Gastroesophageal sphincter (tissue), 4 donors: ENCODE data around the gene SLC12A1. TPM values are rescaled to one million over a fixed set of nuclear protein-coding genes. Genes with fewer than 3 reads are reported as not detected.

Experiments
- ATAC-seq: fragments of 150-250 bp; one replicate; pipeline ENCODE4 v1.9.1; 2016; ENCODE audit warnings: mild to moderate bottlenecking, moderate library complexity
- H3K27ac ChIP-seq, 4 donors: fragments of 200-600 bp; sonication (generic) in 3 of 4; 1 replicate in 3 of 4; 2 replicates in 1 of 4; pipeline ENCODE4 v1.5.1; 2016 to 2019
- H3K27me3 ChIP-seq: fragments of 200-600 bp; sonication (generic); one replicate; pipeline ENCODE4 v1.5.1; 2019
- H3K36me3 ChIP-seq, 2 donors: fragments of 200-600 bp; sonication (generic); one replicate each; pipeline ENCODE4 v1.5.1; 2019; ENCODE audit warnings: control low read depth in 1 of 2
- H3K4me1 ChIP-seq, 3 donors: fragments of 200-600 bp; sonication (generic); 1 replicate in 2 of 3; 2 replicates in 1 of 3; pipeline ENCODE4 v1.5.1; 2016 to 2019; ENCODE audit warnings: control low read depth in 2 of 3
- H3K4me3 ChIP-seq, 2 donors: fragments of 200-600 bp; sonication (generic); one replicate each; pipeline ENCODE4 v1.5.1; 2019; ENCODE audit warnings: mild to moderate bottlenecking in 1 of 2, moderate library complexity in 1 of 2
- H3K9me3 ChIP-seq, 3 donors: fragments of 200-600 bp; sonication (generic); one replicate each; pipeline ENCODE4 v1.5.1; 2017 to 2019; ENCODE audit warnings: control low read depth in 2 of 3
- EP300 ChIP-seq: sonication (generic); formaldehyde crosslinking; IDR thresholded peaks from one replicate; pipeline ENCODE4 v1.6.1; 2017; ENCODE audit warnings: antibody characterized with exemption, mild to moderate bottlenecking
- POLR2A ChIP-seq, 2 donors: fragments of 450-650 bp; IDR thresholded peaks; one replicate each; pipeline ENCODE4 v1.6.1; 2017; ENCODE audit warnings: antibody characterized with exemption in 2 of 2, mild to moderate bottlenecking in 2 of 2, moderate library complexity in 1 of 2
- POLR2AphosphoS5 ChIP-seq: sonication (generic); formaldehyde crosslinking; IDR thresholded peaks from one replicate; pipeline ENCODE4 v1.6.1; 2017; ENCODE audit warnings: antibody characterized with exemption
- WGBS, 2 donors: methylation state at CpG; one replicate each; pipeline ENCODE4 v1.1.5; 2018; ENCODE audit warnings: low coverage in 1 of 2; 5-methylcytosine and 5-hydroxymethylcytosine counted together
- total RNA-seq, 4 donors: library from RNA; depleted of rRNA; stranded (reverse); fragments of >200 nt; gene quantifications; one replicate each; pipeline ENCODE4 v1.1.0, GENCODE V29; 2016
- TF ChIP-seq, protein P1 (sequence below), 4 experiments: fragments of 200-600 bp in 2 of 4; fragments of 450-650 bp in 2 of 4; sonication (generic) in 1 of 4; IDR thresholded peaks; one replicate each; pipeline ENCODE4 v1.5.1; 2017 to 2019; ENCODE audit warnings: antibody characterized with exemption in 4 of 4, mild to moderate bottlenecking in 2 of 4, moderate library complexity in 2 of 4

Gene SLC12A1
- total RNA-seq, 4 donors from 2014 or later: not detected

DNA sequence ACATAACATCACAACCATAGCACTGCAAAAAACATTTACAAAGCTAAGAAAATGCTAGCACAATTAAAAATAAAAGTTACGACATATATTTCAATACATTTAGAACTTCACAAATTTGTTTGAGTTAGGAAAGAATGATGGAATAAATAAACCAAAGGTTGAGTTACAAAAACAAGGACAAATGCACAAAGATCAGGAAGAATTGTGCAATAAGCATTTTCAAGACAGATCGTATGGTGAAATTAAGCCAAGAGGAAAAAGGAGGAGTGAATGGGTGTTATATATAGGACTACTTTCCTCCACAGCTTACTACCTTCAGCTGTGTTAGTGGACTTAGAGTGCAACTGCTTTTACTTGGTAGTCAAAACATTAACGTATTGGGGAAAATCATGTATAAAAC is 20.6 kb upstream of the SLC12A1 start:
- TF ChIP-seq POLR2A (IDR thresholded peaks at IDR 0.05) (no peak), EP300 (no peak), POLR2AphosphoS5 (no peak)
- TF ChIP-seq, protein P1, sequence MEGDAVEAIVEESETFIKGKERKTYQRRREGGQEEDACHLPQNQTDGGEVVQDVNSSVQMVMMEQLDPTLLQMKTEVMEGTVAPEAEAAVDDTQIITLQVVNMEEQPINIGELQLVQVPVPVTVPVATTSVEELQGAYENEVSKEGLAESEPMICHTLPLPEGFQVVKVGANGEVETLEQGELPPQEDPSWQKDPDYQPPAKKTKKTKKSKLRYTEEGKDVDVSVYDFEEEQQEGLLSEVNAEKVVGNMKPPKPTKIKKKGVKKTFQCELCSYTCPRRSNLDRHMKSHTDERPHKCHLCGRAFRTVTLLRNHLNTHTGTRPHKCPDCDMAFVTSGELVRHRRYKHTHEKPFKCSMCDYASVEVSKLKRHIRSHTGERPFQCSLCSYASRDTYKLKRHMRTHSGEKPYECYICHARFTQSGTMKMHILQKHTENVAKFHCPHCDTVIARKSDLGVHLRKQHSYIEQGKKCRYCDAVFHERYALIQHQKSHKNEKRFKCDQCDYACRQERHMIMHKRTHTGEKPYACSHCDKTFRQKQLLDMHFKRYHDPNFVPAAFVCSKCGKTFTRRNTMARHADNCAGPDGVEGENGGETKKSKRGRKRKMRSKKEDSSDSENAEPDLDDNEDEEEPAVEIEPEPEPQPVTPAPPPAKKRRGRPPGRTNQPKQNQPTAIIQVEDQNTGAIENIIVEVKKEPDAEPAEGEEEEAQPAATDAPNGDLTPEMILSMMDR (IDR thresholded peaks at IDR 0.05): no peak
- Histone ChIP-seq H3K9me3 (no peaks in the 10 kb centered on the region), H3K36me3 (no peaks in the 10 kb centered on the region), H3K4me3 (no peak overlapping the region), H3K4me1 (no peaks in the 10 kb centered on the region), H3K27me3 (no peaks in the 10 kb centered on the region), H3K27ac (no peak overlapping the region)
- ATAC-seq: no peak
- WGBS, 2 donors: 78 to 84% methylated on average over 3 of the region's 3 CpGs

DNA sequence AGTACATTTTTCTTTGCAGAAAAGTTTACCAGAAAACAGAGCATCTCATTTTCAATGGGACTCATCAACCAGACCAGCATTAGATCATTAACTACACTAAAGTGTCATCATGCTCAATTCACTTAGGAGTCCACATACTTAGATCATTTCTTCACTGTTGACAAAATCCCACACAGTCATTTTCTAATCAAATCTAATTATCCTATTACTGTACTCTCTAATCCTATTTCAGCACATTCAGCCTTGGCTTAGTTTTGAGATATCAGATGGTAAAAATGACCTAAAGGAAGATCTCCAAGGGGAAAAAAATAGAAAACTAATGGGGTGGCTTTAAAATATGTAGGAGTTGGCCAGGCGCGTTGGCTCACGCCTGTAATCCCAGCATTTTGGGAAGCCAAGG is 19.8 kb upstream of the SLC12A1 start:
- no peaks in the 10 kb centered on the region for H3K4me1 ChIP-seq
- H3K27me3 ChIP-seq: peaks cover under 1% of the 10 kb centered on the region
- TF ChIP-seq, protein P1 (IDR thresholded peaks at IDR 0.05): no peak
- TF ChIP-seq EP300 (no peak), POLR2AphosphoS5 (no peak), POLR2A (IDR thresholded peaks at IDR 0.05) (no peak)
- ATAC-seq: no peak
- WGBS, 2 donors: 83 to 93% methylated on average over 3 of the region's 3 CpGs
- H3K36me3 ChIP-seq: no peaks in the 10 kb centered on the region
- no peak overlapping the region for H3K4me3 ChIP-seq
- H3K9me3 ChIP-seq: no peaks in the 10 kb centered on the region
- no peak overlapping the region for H3K27ac ChIP-seq

DNA sequence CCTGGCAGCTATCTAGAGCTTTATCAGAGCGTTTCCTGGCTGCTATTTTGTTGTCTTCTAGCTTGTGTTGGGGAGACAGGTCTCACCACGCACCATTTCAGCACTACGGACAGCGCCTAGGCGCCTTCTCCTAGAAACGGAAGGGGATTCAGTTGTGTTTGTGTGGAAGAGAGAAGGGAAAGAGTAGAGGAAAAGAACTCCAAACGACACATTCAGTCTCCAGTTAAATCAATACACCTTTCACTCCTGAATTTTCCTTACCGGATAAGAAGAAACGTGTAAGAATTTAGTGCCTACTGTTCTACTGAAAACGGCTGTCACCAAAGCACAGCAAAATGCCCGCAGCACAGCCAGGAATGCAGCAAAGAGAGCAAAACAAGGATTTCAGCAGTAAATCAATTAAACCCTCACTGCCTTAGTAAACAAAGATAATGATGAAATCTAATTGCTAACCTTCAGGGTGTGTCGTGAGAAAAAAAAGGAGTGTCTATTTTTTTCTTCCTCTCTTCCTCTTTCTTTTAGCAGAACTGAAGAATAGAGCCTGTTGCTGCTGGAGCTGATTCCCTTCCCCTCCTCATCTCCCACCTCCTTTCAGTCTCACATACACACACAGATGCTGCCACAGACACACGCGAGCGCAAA is 15.0 kb upstream of the SLC12A1 start:
- no peak overlapping the region for H3K4me3 ChIP-seq
- H3K27me3 ChIP-seq: peaks cover 24% of the 10 kb centered on the region
- H3K9me3 ChIP-seq: no peaks in the 10 kb centered on the region
- H3K4me1 ChIP-seq: no peaks in the 10 kb centered on the region
- ATAC-seq: no peak
- no peaks in the 10 kb centered on the region for H3K36me3 ChIP-seq
- 0 to 2% methylated on average over 7 to 10 of the region's 15 CpGs for WGBS, 2 donors
- TF ChIP-seq, protein P1 (IDR thresholded peaks at IDR 0.05): no peak
- no peak for TF ChIP-seq POLR2A (IDR thresholded peaks at IDR 0.05)
- no peak for TF ChIP-seq POLR2AphosphoS5
- TF ChIP-seq EP300: no peak
- H3K27ac ChIP-seq: no peak overlapping the region

DNA sequence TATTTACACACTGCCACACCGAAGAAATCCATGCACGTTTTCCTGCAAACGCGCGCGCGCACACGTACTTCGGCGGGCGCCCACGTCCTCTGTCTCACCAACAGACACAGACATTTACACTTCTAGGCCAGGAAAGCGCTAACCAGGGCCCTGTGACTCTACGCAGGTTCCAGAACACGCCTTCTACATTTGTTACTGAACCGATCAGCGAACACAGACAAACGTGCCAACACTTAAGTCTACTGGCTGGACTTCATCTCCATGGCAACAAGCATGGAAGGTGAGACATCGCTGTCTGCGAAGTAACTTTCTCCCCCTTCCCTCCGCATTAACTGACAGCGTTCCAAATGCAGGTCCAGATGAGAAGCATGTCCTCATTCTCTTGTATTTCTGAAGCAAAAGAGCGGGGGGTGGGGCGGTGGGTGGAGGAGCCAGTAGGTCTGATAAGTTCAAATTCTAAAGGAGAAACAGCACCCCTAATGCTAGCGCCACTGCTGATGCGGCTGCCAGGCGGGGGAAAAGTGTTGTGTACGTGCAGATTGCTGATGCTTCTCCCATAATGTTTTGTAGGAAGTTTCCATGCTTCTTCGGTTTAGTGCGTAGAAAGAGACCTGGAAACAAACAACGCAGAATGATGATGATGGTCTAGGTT is 14.4 kb upstream of the SLC12A1 start, which contains the start of gene CTXN2:
Gene CTXN2, plus strand, starts transcription at position 92 of the 652 bp plus-strand sequence. CDS start 9,636 bp downstream, outside the sequence.
- no peak for ATAC-seq
- Histone ChIP-seq H3K4me1 (no peaks in the 10 kb centered on the region), H3K4me3 (no peak within 1 kb of the TSS), H3K36me3 (no peaks in the 10 kb centered on the region), H3K27ac (no peak within 1 kb of the TSS), H3K27me3 (peaks cover 24% of the 10 kb centered on the region), H3K9me3 (no peaks in the 10 kb centered on the region)
- WGBS, 2 donors: 10 to 15% methylated on average over 7 to 14 of the region's 31 CpGs
- TF ChIP-seq POLR2A (IDR thresholded peaks at IDR 0.05): no peak

DNA sequence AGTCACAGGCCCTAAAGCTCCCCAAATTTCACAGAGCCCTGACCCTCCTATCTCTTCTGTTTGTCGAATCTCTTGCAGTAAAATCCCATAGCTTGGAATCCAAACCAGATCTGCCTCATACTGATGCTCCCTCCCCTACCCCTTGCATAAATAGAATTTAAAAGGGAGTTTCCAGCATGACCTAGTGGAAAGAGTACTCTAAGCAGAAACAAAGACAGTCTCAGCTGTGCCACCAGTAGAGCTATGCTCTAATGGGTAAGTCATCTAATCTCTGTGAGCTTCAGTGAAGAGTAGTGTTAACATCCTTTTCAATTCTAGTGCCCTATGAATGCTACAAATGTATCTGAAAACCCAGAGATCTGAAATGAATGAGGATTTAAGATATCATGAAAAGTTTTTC is 4.0 kb upstream of the SLC12A1 start:
- H3K4me1 ChIP-seq: no peaks in the 10 kb centered on the region
- H3K36me3 ChIP-seq: no peaks in the 10 kb centered on the region
- no peak for ATAC-seq
- H3K4me3 ChIP-seq: no peak overlapping the region
- 73% methylated on average over 1 of the region's 1 CpG; no CpG with 5 or more reads in 1 of the 2 donors for WGBS, 2 donors
- no peak for TF ChIP-seq POLR2A (IDR thresholded peaks at IDR 0.05)
- TF ChIP-seq POLR2AphosphoS5: no peak
- TF ChIP-seq, protein P1 (IDR thresholded peaks at IDR 0.05): no peak
- TF ChIP-seq EP300: no peak
- no peak overlapping the region for H3K27ac ChIP-seq
- H3K27me3 ChIP-seq: no peaks in the 10 kb centered on the region
- no peaks in the 10 kb centered on the region for H3K9me3 ChIP-seq
